Keratinocyte (primary cell): ENCODE measurements around the gene RAPGEF1. TPM values are rescaled to one million over a fixed set of nuclear protein-coding genes. Genes with fewer than 3 reads are reported as not detected.

ENCODE experiments used
- DNase-seq: peaks from one replicate; pipeline ENCODE4 v3.0.0-alpha.2; 2011; ENCODE audit warnings: low read depth, missing footprints, low spot score
- FAIRE-seq: peaks from 2 replicates; lab custom pipeline; 2011; peaks lifted over from hg19 to GRCh38; lab: Jason Lieb, UNC
- H2AFZ ChIP-seq: 2 replicates; pipeline ENCODE4 v1.6.0; 2012; ENCODE audit warnings: low read length, control low read depth, inconsistent platforms; ENCODE audit not compliant: control insufficient read depth
- H3K27ac ChIP-seq: 2 replicates; pipeline ENCODE4 v1.5.1; 2011; ENCODE audit warnings: low read length; ENCODE audit not compliant: control insufficient read depth, insufficient read depth
- H3K27me3 ChIP-seq: 3 replicates; pipeline ENCODE4 v1.6.0; 2011; ENCODE audit warnings: low read length; ENCODE audit not compliant: control insufficient read depth, insufficient read depth; ENCODE audit errors: extremely low read depth
- H3K36me3 ChIP-seq, 2 experiments: 2 replicates in 1 of 2; 3 replicates in 1 of 2; pipeline ENCODE4 v1.5.1; 2011; ENCODE audit warnings: low read length in 2 of 2, mild to moderate bottlenecking in 1 of 2; ENCODE audit not compliant: control insufficient read depth in 2 of 2, insufficient read depth in 2 of 2; ENCODE audit errors: extremely low read depth in 1 of 2
- H3K4me1 ChIP-seq: 3 replicates; pipeline ENCODE4 v1.5.1; 2011; ENCODE audit warnings: low read length; ENCODE audit not compliant: control insufficient read depth, insufficient read depth; ENCODE audit errors: extremely low read depth
- H3K4me2 ChIP-seq: 3 replicates; pipeline ENCODE4 v1.6.0; 2011; ENCODE audit warnings: low read depth, low read length; ENCODE audit not compliant: control insufficient read depth, insufficient read depth; ENCODE audit errors: extremely low read depth
- H3K4me3 ChIP-seq, 3 experiments: fragments of 200-600 bp in 1 of 3; sonication (generic) in 1 of 3; 2 replicates in 2 of 3; 3 replicates in 1 of 3; pipeline ENCODE4 v1.5.1; 2011 to 2016; ENCODE audit warnings: low read length in 3 of 3, mild to moderate bottlenecking in 3 of 3, control low read depth in 2 of 3, inconsistent platforms in 1 of 3, low read depth in 1 of 3, mixed read lengths in 1 of 3, mixed run types in 1 of 3, moderate library complexity in 1 of 3; ENCODE audit not compliant: control insufficient read depth in 2 of 3, insufficient read depth in 2 of 3; ENCODE audit errors: extremely low read depth in 1 of 3
- H3K79me2 ChIP-seq: 2 replicates; pipeline ENCODE4 v1.6.0; 2012; ENCODE audit warnings: low read length; ENCODE audit not compliant: control insufficient read depth, insufficient read depth
- H3K9ac ChIP-seq: 3 replicates; pipeline ENCODE4 v1.6.0; 2011; ENCODE audit warnings: low read length; ENCODE audit not compliant: control insufficient read depth, insufficient read depth; ENCODE audit errors: extremely low read depth
- H3K9me1 ChIP-seq: 3 replicates; pipeline ENCODE4 v1.6.0; 2011; ENCODE audit warnings: low read length; ENCODE audit not compliant: control insufficient read depth, insufficient read depth; ENCODE audit errors: extremely low read depth
- H3K9me3 ChIP-seq: 2 replicates; pipeline ENCODE4 v1.5.1; 2012; ENCODE audit warnings: low read depth, low read length; ENCODE audit not compliant: control insufficient read depth
- H4K20me1 ChIP-seq: 3 replicates; pipeline ENCODE4 v1.6.0; 2011; ENCODE audit warnings: low read length; ENCODE audit not compliant: control insufficient read depth, insufficient read depth; ENCODE audit errors: extremely low read depth
- EZH2 ChIP-seq: IDR thresholded peaks from one replicate; pipeline ENCODE4 v1.6.1; 2012; ENCODE audit warnings: inconsistent platforms, mild to moderate bottlenecking, low read length, moderate library complexity
- dilution Hi-C: fragments of 300-500 bp; cut with MboI; formaldehyde crosslinking; loops from one replicate; pipeline ENCODE4 v1.7.0; 2020; ENCODE audit warnings: low sequenced_read_pairs; ENCODE audit not compliant: extremely low pct_ligation_motif_present
- polyA plus RNA-seq, 5 experiments: library from polyadenylated mRNA; depleted of rRNA in 3 of 5; stranded (reverse) in 3 of 5; stranded (forward) in 1 of 5; unstranded in 1 of 5; fragments of >200 nt; gene quantifications; 1 replicate in 1 of 5; 2 replicates in 3 of 5; 3 replicates in 1 of 5; pipeline versions ENCODE4 v1.2.1 to v1.2.3, GENCODE V29; 2011 to 2012; ENCODE audit warnings: missing spikeins in 2 of 5, low read depth in 1 of 5, low replicate concordance in 1 of 5
- TF ChIP-seq, protein P1 (sequence below), 3 experiments: IDR thresholded peaks in 1 of 3; conservative IDR thresholded peaks in 1 of 3; optimal IDR thresholded peaks in 1 of 3; 2 replicates in 2 of 3; 3 replicates in 1 of 3; pipeline versions ENCODE3 to v1.5.1; 2011; ENCODE audit warnings: low read length in 3 of 3, mild to moderate bottlenecking in 3 of 3, moderate library complexity in 2 of 3, control low read depth in 1 of 3, inconsistent platforms in 1 of 3; ENCODE audit not compliant: insufficient read depth in 2 of 3; ENCODE audit errors: extremely low read depth in 1 of 3

RAPGEF1 gene
- polyA plus RNA-seq, 1 donor (not counting 4 experiments of a cell fraction or from before 2014, with no cell fraction given): 18.5 TPM

GRCh38 chr9:131781069-131781468, 41.2 kb upstream of the RAPGEF1 start:
- FAIRE-seq (no peak), DNase-seq (no peak)
- TF ChIP-seq, protein P1, sequence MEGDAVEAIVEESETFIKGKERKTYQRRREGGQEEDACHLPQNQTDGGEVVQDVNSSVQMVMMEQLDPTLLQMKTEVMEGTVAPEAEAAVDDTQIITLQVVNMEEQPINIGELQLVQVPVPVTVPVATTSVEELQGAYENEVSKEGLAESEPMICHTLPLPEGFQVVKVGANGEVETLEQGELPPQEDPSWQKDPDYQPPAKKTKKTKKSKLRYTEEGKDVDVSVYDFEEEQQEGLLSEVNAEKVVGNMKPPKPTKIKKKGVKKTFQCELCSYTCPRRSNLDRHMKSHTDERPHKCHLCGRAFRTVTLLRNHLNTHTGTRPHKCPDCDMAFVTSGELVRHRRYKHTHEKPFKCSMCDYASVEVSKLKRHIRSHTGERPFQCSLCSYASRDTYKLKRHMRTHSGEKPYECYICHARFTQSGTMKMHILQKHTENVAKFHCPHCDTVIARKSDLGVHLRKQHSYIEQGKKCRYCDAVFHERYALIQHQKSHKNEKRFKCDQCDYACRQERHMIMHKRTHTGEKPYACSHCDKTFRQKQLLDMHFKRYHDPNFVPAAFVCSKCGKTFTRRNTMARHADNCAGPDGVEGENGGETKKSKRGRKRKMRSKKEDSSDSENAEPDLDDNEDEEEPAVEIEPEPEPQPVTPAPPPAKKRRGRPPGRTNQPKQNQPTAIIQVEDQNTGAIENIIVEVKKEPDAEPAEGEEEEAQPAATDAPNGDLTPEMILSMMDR (optimal IDR thresholded peaks at IDR 0.05 in 1 of 3, IDR thresholded peaks at IDR 0.05 in 1 of 3, conservative IDR thresholded peaks at IDR 0.05 in 1 of 3; ENCODE audit: extremely low read depth in 1 of 3, insufficient read depth in 2 of 3, low read length in 3 of 3): no peak
- no peak for TF ChIP-seq EZH2
- Histone ChIP-seq H4K20me1 (no peaks in the 10 kb centered on the region), H3K4me1 (no peaks in the 10 kb centered on the region), H3K27me3 (peaks cover 21% of the 10 kb centered on the region), H3K27ac (no peak overlapping the region), H3K36me3 (no peaks in the 10 kb centered on the region), H3K4me3 (no peak overlapping the region), H3K9me1 (no peaks in the 10 kb centered on the region), H3K79me2 (no peaks in the 10 kb centered on the region), H3K9me3 (no peaks in the 10 kb centered on the region), H2AFZ (no peak overlapping the region), H3K9ac (no peak overlapping the region), H3K4me2 (no peak overlapping the region)
- dilution Hi-C loops: no loop called here

DNA sequence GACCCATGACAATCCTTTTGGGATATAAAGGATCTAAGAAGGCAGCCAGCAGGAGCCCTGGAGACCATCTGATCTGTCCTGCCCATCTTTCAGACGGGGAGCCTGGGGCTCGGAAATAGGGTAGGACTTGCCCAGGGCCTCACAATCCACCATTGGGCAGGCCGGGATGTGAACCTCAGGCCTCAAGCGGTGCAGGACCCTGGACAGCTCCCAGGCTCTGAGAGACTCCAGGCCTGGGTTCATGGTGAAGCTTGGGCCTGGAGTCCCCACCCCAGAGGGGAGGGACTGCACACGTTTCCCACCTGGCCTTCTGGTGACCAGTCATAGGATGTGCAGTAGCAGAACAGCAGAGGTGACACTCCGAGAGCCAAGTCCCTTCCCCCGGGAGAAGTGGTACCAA, 36.6 kb upstream of the RAPGEF1 start:
- Histone ChIP-seq H2AFZ (no peak overlapping the region), H3K27ac (no peak overlapping the region), H3K79me2 (no peaks in the 10 kb centered on the region), H3K9ac (no peak overlapping the region), H3K4me1 (no peaks in the 10 kb centered on the region), H3K27me3 (no peaks in the 10 kb centered on the region), H3K9me3 (no peaks in the 10 kb centered on the region), H4K20me1 (peaks cover 5% of the 10 kb centered on the region), H3K4me2 (no peak overlapping the region), H3K4me3 (no peak overlapping the region), H3K36me3 (no peaks in the 10 kb centered on the region), H3K9me1 (no peaks in the 10 kb centered on the region)
- no peak for TF ChIP-seq EZH2
- TF ChIP-seq, protein P1 (optimal IDR thresholded peaks at IDR 0.05 in 1 of 3, IDR thresholded peaks at IDR 0.05 in 1 of 3, conservative IDR thresholded peaks at IDR 0.05 in 1 of 3; ENCODE audit: extremely low read depth in 1 of 3, insufficient read depth in 2 of 3, low read length in 3 of 3): no peak
- FAIRE-seq (no peak), DNase-seq (no peak)
- dilution Hi-C loops: no loop called here
